HL-60/S4 treated with retinoic acid at 250 ng/mL for 4 days and 3 days (cell line): ENCODE results near the gene ADGRV1.
"Not testable (repeated sequence)": the region's sequence is repeated elsewhere in the genome, so short reads cannot be mapped to it uniquely, and the experiment has no call there.

Source experiments
- in situ Hi-C: fragments of 300-500 bp; cut with MboI; formaldehyde crosslinking; loops from 2 replicates; pipeline ENCODE4 v1.7.0; 2022; ENCODE audit warnings: low sequenced_read_pairs

Gene ADGRV1

DNA sequence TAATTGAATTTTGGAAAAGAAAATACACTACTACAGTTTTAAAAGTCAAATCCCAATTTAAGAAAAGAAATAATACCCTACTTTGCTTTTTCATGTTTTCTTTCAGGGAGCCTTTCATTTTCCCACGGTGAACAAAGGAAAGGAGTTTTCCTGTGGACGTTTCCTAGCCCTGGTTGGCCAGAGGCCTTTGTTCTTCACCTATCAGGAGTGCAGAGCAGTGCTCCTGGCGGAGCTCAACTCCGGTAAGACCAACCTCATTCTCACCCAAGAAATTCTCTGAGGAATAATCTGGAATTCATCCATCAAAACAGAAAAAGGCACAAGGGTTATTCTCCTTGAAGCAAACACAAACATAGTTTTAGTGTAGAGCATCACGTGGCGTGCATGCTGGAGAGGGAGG is 248.9 kb downstream of the ADGRV1 start:
- in situ Hi-C loops: no loop called here

DNA sequence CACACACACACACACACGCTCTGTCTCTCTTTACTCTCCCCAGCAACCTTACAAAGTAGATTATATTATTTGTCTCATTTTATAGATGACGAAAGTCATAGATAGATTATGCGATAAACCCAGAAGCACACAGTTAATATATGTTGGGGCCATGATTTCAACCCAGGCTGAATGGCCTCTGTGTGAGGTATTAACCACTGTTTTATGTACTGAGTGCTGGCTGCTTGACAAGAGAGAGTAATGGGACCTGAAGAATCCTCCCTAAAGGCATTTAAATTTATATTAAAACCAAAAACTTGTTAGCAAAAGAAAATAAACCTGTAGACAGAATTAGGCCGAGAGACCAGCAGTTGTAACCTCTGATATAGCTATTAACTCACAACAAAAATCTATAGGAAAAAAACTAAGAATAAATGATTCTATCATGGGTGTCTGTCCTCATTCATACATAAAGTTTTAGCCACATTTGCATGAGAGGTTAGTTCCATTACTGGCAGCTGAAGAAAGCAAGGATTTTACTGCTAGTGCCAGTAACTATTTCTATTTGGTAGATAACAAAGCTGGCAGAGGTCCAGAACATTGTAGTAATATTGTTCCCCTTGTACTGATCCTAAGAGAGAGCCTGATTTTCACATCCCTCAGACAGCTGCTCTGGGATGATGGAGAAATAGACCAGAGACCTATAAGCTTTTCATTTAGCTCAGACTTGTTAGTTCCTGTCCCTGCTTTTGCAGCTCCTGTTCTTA is 250.9 kb downstream of the ADGRV1 start:
- in situ Hi-C loops: no loop called here

DNA sequence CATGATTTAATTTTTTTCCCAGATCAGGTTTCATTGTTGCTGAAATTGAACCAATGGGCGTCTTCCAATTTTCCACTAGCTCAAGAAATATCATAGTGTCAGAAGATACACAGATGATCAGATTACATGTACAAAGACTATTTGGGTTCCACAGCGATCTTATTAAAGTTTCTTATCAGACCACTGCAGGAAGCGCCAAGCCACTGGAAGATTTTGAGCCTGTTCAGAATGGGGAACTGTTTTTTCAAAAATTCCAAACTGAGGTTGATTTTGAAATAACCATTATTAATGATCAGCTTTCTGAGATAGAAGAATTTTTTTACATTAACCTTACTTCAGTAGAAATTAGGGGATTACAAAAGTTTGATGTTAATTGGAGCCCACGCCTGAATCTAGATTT is 251.6 kb downstream of the ADGRV1 start:
- in situ Hi-C loops: no loop called here

DNA sequence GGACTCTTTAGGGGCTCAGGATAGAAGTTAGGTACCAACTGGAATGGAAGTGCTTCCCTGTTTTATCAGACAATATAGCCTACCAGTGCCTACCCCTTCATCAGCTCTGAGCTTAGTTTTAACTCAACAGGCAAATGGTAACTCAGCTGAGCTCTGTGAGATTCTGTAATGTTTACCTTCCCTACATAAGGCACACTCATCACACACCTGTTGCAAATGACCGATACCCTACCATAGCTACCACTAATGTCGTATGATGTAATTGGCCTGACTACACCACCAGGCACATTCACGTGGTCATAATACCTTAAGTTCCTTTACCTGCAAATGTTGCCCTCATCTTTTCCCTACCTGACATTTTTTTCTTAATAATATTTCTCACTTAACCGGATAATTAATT is 254.8 kb downstream of the ADGRV1 start:
- in situ Hi-C loops: no loop called here

DNA sequence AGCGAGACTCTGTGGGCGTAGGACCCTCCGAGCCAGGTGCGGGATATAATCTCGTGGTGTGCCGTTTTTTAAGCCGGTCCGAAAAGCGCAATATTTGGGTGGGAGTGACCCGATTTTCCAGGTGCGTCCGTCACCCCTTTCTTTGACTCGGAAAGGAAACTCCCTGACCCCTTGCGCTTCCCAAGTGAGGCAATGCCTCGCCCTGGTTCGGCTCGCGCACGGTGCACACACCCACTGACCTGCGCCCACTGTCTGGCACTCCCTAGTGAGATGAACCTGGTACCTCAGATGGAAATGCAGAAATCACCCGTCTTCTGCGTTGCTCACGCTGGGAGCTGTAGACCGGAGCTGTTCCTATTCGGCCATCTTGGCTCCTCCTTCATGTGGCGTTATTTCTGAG is 263.5 kb downstream of the ADGRV1 start:
- in situ Hi-C loops: not testable (repeated sequence)

DNA sequence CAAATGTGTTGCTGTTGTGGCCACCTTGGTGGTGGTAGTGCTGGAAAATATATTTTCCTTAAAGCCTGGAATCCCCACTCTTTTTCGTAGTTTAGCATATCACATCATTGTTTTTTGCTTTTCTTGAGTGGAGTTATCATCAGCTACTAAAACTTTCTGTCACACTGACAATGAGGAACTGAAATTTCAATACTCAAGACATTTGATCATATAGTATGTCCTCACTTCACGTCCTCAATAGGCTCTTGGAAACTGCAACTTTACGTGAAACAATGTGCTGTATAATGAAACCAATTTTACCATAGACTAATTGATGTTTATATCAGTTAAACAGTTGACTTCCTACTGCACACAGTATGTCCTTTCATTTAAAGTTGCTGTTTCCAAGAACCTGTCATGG is 265.8 kb downstream of the ADGRV1 start:
- in situ Hi-C loops: no loop called here

DNA sequence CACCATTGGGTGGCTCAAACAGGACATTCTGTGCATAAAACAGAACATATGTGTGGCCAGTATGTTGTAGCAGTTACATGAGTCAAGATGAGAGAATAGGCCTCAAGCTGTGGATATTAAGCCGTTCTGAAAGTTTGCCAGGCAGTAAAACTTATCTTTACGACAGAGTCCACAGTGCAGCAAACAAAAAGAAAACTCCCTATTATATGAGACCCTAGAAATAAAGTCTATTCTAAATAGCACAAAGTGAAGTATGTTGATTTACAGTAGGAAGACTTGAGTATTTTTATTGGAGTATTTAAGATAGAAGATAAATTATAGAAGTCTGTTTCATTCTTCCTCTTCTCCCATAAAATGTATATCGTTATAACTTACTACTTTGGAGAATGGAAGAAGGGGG is 271.5 kb downstream of the ADGRV1 start:
- in situ Hi-C loops: no loop called here

DNA sequence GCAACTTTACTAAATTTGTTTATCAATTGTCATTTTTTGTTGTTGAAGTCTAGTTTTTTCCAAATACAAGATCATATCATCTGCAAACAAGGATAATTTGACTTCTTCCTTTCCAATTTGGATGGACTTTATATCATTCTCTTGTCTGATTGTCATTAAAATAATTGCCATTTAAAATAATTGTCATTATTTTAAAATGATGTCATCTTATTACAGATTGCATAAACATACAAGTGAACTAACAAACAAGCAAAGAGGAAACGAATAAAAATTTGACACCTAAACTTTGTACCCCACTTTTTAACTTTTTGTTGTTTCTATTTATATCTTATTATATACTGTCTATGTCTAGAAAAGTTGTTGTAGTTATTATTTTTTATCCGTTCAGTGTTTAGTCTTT is 275.2 kb downstream of the ADGRV1 start:
- in situ Hi-C loops: no loop called here

DNA sequence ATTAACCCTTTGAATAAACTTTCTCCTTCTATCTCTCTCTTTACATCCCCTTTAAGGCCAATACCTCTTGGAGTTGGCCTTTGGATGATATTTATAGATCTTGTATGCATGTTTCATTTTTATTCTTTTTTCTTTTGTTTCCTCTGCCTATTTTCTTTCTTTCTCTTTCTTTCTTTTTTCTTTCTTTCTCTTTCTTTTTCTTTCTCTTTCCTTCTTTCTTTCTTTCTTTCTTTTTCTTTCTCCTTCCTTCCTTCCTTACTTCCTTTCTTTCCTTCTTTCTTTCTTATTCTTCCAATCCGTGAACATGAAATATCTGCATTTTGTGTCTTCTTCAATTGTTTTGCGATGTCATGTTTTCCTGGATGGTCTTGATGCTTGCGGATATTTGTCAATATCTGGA is 276.1 kb downstream of the ADGRV1 start:
- in situ Hi-C loops: no loop called here

DNA sequence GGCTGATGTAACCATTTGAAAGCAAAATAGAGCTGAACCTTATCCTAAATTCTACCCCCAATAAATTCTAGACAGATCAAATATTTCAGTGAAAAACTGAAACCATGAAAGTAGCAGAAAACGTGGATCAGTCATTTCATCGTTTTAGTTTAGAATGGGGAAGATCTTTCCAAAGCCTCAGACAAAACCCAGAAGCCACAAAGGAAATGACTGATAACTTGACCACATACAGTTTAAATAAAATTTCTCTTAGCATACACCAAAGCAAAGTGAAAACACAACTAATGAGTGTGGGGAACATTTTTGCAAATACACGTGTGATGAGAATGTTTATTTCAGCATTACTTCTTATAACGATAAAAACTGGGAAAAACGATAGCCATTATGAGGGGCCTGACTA is 284.8 kb downstream of the ADGRV1 start:
- in situ Hi-C loops: no loop called here

DNA sequence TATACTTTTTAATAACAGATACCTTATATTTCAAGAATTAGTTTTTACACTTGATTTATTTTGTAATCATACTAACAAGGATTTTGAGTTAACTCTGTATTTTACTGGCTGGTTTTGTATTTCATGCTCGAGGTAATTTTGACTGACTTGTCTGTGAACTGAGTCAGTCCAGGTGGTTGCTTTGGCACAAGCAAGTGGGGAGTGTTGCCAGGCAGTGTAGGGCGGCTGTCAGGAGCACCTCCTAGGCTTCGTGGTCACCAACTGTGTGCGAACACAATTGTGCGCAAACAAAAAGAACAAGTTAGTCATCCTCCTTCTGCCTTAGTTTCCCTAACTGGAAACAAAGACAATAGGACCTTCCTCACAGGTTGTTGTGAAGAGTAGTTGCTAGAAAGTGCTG is 286.3 kb downstream of the ADGRV1 start:
- in situ Hi-C loops: no loop called here

DNA sequence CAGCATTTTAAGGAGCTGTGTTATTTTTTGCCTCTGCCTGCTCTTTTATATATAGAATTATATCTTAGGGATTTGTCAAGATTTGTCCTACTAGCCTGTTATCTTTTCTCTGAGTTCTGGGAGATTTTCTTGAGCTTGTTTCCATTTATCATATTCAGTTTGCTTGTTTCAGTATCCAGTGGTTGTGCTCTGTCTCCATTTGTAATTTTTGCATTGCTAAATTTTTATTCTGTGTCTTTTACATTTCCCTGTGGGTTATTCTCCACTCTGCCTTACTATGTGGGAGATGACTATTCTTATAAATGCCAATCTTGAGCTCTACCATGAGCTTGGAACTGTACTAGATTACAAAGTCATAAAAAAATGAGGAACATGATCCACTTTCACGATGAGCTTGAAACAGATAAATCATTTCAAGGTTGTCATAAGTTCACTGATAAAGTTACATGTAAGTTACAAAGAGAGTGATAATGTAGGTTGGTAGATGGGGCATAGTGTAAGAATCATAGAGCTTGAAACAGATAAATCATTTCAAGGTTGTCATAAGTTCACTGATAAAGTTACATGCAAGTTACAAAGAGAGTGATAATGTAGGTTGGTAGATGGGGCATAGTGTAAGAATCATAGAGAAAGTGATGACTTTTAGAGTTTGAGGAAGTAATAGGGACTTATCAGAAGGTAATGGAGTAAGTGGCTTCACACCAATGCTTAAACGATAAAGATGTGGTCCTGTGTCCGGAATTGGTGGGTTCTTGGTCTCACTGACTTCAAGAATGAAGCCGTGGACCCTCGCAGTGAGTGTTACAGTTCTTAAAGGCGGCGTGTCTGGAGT is 287.3 kb downstream of the ADGRV1 start:
- in situ Hi-C loops: no loop called here

DNA sequence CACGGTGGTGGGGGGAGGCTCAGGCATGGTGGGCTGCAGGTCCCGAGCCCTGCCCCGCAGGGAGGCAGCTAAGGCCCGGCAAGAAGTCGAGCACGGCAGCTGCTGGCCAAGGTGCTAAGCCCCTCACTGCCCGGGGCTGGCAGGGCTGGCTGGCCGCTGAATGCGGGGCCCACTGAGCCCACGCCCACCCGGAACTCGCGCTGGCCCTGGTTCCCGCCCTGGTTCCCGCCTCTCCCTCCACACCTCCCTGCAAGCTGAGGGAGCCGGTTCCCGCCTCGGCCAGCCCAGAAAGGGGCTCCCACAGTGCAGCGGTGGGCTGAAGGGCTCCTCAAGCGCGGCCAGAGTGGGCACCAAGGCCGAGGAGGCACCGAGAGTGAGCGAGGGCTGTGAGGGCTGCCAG is 289.0 kb downstream of the ADGRV1 start:
- in situ Hi-C loops: not testable (repeated sequence)

DNA sequence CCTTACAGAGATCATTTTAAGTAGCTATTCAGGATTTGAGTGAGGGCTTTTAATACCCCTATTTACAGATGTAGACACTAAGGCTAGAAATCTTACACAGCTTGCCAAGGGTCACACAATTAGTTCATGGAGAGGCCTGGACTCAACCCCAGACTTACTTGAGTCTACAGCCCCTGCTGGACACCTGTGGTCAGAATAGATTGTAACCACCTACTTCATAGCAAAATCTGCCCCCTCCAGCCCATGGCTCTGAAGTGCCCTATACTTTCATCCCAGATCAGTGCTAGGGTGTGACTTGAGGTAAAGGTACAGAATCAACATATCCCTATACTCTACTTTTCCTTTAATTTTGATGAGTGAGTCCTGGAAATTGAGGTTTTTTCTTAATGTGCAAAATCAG is 291.3 kb downstream of the ADGRV1 start:
- in situ Hi-C loops: no loop called here

DNA sequence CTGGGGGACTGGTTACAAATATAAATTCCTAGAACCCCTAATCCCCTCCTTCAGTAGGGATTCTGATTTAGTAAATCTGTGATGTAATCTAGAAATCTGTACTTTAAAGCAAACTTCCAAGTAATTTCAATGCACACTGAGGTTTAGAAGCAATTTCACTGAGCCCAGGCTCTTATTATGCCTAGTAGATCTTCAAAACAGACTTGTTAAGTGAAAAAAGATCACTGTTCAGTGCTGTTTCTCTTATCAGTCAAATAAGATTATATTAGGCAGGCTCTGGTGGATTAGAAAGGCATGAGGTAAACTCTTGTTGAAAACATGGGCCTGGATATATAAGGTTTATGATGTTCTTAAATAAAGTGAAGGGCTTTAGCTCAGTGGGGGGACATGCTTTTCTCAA is 293.9 kb downstream of the ADGRV1 start:
- in situ Hi-C loops: no loop called here

DNA sequence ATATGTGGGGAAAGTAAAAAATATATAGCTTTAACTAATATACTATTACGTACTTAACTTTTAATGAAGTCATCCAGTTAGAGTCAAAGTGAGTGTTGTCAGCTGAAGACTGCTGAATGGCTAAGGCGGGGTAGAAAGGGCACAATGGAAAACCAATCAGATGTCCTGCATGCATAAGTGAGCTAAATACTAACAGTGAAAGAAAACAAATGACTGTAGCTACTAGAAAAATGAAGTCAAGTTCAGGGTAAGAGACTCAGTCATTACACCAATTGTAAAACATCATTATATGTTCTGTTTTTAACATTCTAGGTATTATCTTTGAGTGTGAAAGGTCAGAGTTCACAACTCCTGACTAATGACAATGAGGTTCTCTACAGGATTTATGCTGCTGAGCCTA is 295.2 kb downstream of the ADGRV1 start:
- in situ Hi-C loops: no loop called here

DNA sequence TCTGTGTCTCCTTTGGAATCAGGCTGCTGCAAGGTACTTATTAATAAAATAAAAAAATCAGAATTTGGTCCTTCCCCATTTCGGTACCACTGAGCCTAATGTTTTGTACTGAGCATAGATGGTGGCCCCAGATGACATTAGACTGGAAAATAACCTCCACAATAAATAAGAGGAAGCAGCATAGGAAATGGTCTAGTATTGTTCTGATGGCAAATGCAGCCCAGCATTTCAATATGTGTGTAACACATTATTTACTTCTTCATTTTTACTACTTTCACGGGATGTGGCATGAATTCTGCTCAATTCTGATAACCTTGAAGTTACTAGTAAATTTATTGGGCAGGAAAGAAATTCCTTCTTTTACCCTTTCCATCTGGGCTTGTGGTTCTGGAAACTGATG is 295.6 kb downstream of the ADGRV1 start:
- in situ Hi-C loops: no loop called here

DNA sequence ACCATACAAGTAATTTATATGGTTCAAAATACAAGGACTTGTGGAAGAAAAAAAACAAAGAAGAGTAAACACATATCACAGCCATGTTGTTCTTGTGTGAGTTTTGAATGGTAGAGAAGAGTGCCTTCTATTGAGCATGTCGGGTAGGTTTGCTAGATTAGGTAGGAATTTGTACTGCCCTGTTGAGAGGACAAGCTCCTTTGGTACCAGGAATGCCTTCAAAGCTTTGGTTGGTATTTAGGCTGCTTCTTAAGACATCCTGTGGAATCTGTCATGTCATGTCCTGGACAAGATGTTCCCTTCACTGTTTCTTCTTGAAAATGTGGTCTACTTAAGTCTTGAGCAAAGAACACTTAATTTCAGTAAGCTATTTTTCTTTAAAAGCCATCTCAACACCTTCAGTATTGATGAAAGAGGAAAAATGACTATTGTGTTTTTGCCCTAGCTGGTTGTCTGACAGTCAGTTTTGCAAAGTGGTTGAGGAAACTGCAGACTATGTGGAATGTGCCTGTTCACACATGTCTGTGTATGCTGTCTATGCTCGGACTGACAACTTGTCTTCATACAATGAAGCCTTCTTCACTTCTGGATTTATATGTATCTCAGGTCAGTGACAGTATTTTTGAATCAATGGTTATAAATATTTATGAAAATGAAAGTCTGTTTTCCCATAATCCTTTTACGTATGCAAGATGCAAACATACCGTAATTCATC is 296.9 kb downstream of the ADGRV1 start:
- in situ Hi-C loops: no loop called here

DNA sequence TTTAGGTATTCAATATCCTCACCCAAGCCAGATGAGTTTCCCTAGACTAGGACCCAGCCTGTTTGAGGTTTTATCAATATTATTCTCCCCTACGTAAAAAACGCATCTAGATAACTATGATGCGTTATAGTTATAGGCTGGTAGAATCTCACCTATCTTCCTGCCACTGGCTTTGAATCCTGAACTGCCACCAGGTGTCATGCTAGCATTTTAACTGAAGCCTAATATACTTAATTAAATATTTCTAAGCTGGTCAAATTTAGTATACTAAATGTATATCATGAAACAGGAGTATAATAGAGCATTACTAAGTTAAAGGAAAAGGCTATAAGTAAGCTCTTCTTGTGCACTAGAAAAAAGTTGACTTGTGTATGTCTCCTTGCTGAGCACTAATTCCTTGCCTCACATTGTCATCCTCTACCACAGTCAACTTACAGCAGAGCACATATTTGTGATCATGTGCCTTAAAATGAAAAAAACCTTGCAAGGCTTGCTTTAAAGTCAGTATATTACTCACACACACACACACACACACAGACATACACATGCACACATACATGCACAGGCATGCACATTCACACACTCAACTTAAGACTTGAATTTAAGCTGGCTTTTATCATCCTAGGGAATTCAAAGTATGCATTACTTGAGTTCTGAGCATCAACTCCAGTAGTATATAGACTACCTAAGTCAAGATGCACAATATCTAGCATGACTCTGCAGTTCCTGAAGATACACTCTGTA is 303.4 kb downstream of the ADGRV1 start:
- in situ Hi-C loops: no loop called here

DNA sequence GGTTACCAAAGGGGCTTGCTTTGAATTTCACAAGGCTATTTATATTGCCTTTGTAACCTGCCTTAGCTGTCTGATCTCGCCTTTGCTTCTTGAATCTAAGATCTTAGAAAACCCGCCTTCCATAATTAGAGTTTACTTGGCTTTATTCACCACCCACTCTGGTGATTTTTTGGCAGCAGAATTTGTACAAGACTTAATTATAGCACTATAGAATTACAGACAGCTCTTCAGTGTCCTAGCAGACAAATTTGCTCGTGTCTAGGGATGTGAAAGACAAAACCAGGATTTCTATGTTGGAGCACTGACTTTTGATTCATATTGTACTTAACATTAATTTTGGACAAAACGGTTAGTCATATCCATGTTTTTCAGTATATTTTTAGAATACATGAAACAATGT is 306.6 kb downstream of the ADGRV1 start:
- in situ Hi-C loops: no loop called here

DNA sequence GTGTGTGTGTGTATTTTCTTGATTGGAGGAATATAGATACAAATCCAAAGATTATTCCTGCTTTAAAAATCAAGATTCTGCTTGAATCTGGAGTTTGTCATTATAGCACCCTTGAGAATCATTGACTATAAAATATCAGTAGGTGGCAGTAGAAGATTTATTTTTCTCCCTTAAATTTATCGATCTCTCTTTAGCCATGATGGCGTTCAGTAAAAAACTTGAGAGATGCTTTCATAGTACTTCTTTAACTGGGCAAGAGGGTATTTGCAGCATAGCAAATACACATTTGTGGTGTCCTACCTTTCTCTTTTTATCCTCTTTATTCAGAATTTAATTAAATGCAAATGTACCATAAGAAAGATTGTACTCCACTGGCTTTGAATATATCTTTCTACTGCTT is 307.7 kb downstream of the ADGRV1 start:
- in situ Hi-C loops: no loop called here
